ENCODE data around the gene MSTO1.

DNA sequence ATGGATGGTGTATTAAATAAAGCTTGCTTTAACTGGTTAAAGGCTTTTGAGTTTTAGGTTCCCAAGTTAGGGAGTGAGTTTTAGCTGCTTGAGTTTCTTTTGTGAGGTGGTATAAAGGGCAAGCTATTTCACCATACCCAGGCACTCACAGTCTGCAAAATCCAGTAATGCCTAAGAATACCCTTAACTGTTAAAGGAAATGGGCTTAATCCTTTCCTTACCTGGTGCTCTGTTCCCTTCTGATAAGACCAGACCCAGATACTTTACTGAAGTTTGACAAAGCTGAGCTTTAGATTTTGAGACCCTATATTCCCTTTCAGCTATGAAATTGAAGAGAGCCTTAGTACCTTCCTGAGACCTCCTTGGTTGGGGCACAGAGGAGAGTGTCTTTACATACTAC lies 30.3 kb downstream of the MSTO1 start:
- TF ChIP-seq, protein P1, sequence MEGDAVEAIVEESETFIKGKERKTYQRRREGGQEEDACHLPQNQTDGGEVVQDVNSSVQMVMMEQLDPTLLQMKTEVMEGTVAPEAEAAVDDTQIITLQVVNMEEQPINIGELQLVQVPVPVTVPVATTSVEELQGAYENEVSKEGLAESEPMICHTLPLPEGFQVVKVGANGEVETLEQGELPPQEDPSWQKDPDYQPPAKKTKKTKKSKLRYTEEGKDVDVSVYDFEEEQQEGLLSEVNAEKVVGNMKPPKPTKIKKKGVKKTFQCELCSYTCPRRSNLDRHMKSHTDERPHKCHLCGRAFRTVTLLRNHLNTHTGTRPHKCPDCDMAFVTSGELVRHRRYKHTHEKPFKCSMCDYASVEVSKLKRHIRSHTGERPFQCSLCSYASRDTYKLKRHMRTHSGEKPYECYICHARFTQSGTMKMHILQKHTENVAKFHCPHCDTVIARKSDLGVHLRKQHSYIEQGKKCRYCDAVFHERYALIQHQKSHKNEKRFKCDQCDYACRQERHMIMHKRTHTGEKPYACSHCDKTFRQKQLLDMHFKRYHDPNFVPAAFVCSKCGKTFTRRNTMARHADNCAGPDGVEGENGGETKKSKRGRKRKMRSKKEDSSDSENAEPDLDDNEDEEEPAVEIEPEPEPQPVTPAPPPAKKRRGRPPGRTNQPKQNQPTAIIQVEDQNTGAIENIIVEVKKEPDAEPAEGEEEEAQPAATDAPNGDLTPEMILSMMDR (IDR thresholded peaks at IDR 0.05) = no peak
- TF ChIP-seq POLR2A (IDR thresholded peaks at IDR 0.05) (no peak), POLR2AphosphoS5 (IDR thresholded peaks at IDR 0.05) (no peak), EP300 (IDR thresholded peaks at IDR 0.05) (no peak)

Measured in suprapubic skin (tissue), 4 donors.